Osteoblast (primary cell): ENCODE results near the gene TEC. TPM values are rescaled to one million over a fixed set of nuclear protein-coding genes. Genes with fewer than 3 reads are reported as not detected.
"Not testable (repeated sequence)": the region's sequence is repeated elsewhere in the genome, so short reads cannot be mapped to it uniquely, and the experiment has no call there.

Experiments used
- DNase-seq: peaks from one replicate; pipeline ENCODE4 v3.0.0; 2011; ENCODE audit warnings: low spot score, mixed read lengths; ENCODE audit not compliant: insufficient read length; ENCODE audit errors: missing footprints
- H2AFZ ChIP-seq: 2 replicates; pipeline ENCODE4 v1.6.0; 2011; ENCODE audit warnings: mild to moderate bottlenecking, low read length
- H3K27ac ChIP-seq: 2 replicates; pipeline ENCODE4 v1.5.1; 2011; ENCODE audit warnings: mild to moderate bottlenecking, low read depth, low read length, moderate library complexity
- H3K27me3 ChIP-seq: 2 replicates; pipeline ENCODE4 v1.6.0; 2012; ENCODE audit warnings: mild to moderate bottlenecking, control low read depth, inconsistent platforms, low read length, moderate library complexity; ENCODE audit not compliant: insufficient read depth
- H3K36me3 ChIP-seq: 2 replicates; pipeline ENCODE4 v1.5.1; 2011; ENCODE audit warnings: mild to moderate bottlenecking, low read length, control low read depth, moderate library complexity; ENCODE audit not compliant: insufficient read depth
- H3K4me1 ChIP-seq: 2 replicates; pipeline ENCODE4 v1.5.1; 2011; ENCODE audit warnings: mild to moderate bottlenecking, low read length, control low read depth, moderate library complexity; ENCODE audit not compliant: insufficient read depth
- H3K4me2 ChIP-seq: 2 replicates; pipeline ENCODE4 v1.6.0; 2011; ENCODE audit warnings: mild to moderate bottlenecking, low read length; ENCODE audit not compliant: insufficient read depth
- H3K4me3 ChIP-seq: fragments of 200-600 bp; sonication (generic); 3 replicates; pipeline ENCODE4 v1.5.1; 2012; ENCODE audit warnings: mild to moderate bottlenecking, low read length, inconsistent platforms; ENCODE audit not compliant: insufficient read depth
- H3K79me2 ChIP-seq: 2 replicates; pipeline ENCODE4 v1.6.0; 2012; ENCODE audit warnings: mild to moderate bottlenecking, low read length, control low read depth, inconsistent platforms; ENCODE audit not compliant: insufficient read depth
- H3K9me3 ChIP-seq: 2 replicates; pipeline ENCODE4 v1.5.1; 2011; ENCODE audit warnings: low read depth, low read length, control low read depth
- H4K20me1 ChIP-seq: 2 replicates; pipeline ENCODE4 v1.6.0; 2012; ENCODE audit warnings: mild to moderate bottlenecking, low read length, control low read depth; ENCODE audit not compliant: insufficient read depth
- CTCF ChIP-seq: IDR thresholded peaks from 2 replicates; pipeline ENCODE4 v1.5.1; 2011; ENCODE audit warnings: mild to moderate bottlenecking, low read depth, low read length, moderate library complexity; ENCODE audit errors: extremely low read depth
- total RNA-seq: library from RNA; depleted of rRNA; stranded (reverse); fragments of >200 nt; gene quantifications from 2 replicates; pipeline ENCODE4 v1.2.3, GENCODE V29; 2012

TEC gene
- total RNA-seq, 1 donor: 1.8 TPM

- no peak overlapping the region for H2AFZ ChIP-seq
- no peaks in the 10 kb centered on the region for H3K9me3 ChIP-seq
Measured at GRCh38 chr4:48189731-48190130, 79.9 kb downstream of the TEC start.

GRCh38 chr4:48188390-48188789, 81.2 kb downstream of the TEC start:
- TF ChIP-seq CTCF: no peak
- Histone ChIP-seq H3K4me2 (no peak overlapping the region), H3K36me3 (no peaks in the 10 kb centered on the region), H3K4me3 (no peak overlapping the region), H4K20me1 (no peaks in the 10 kb centered on the region), H2AFZ (no peak overlapping the region), H3K27ac (no peak overlapping the region), H3K27me3 (peaks cover 4% of the 10 kb centered on the region), H3K4me1 (no peaks in the 10 kb centered on the region), H3K9me3 (no peaks in the 10 kb centered on the region), H3K79me2 (no peaks in the 10 kb centered on the region)
- no peak for DNase-seq

More at GRCh38 chr4:48189731-48190130, 79.9 kb downstream of the TEC start:
- Histone ChIP-seq H3K4me1 (no peaks in the 10 kb centered on the region), H4K20me1 (no peaks in the 10 kb centered on the region), H3K27ac (no peak overlapping the region), H3K79me2 (no peaks in the 10 kb centered on the region), H3K36me3 (no peaks in the 10 kb centered on the region), H3K4me2 (no peak overlapping the region), H3K27me3 (peaks cover 4% of the 10 kb centered on the region), H3K4me3 (no peak overlapping the region)
- no peak for DNase-seq
- TF ChIP-seq CTCF: no peak

GRCh38 chr4:48187813-48188212, 81.8 kb downstream of the TEC start:
- Histone ChIP-seq H3K27me3 (peaks cover 4% of the 10 kb centered on the region), H4K20me1 (no peaks in the 10 kb centered on the region), H2AFZ (no peak overlapping the region), H3K4me1 (no peaks in the 10 kb centered on the region), H3K36me3 (no peaks in the 10 kb centered on the region), H3K9me3 (no peaks in the 10 kb centered on the region), H3K27ac (no peak overlapping the region), H3K4me3 (no peak overlapping the region), H3K79me2 (no peaks in the 10 kb centered on the region), H3K4me2 (no peak overlapping the region)
- TF ChIP-seq CTCF: no peak
- DNase-seq: no peak

GRCh38 chr4:48187066-48187465, 82.6 kb downstream of the TEC start:
- not testable (repeated sequence) for H4K20me1 ChIP-seq, H3K4me1 ChIP-seq, DNase-seq, H3K36me3 ChIP-seq, H3K9me3 ChIP-seq, H2AFZ ChIP-seq, H3K4me2 ChIP-seq, H3K27me3 ChIP-seq, H3K79me2 ChIP-seq, H3K27ac ChIP-seq, H3K4me3 ChIP-seq

- not testable (repeated sequence) for H2AFZ ChIP-seq, H3K27ac ChIP-seq, H3K4me1 ChIP-seq
Measured at GRCh38 chr4:48186394-48186793, 83.2 kb downstream of the TEC start.

More at GRCh38 chr4:48186394-48186793, 83.2 kb downstream of the TEC start:
- not testable (repeated sequence) for H3K9me3 ChIP-seq, DNase-seq, H4K20me1 ChIP-seq, H3K27me3 ChIP-seq, H3K79me2 ChIP-seq, H3K36me3 ChIP-seq, H3K4me2 ChIP-seq, H3K4me3 ChIP-seq
